Adrenal gland (tissue), 5 donors: Measurements from ENCODE around the gene ANTXR1.

Source experiments
- POLR2A ChIP-seq, 2 donors: fragments of 450-650 bp; IDR thresholded peaks; one replicate each; pipeline ENCODE4 v1.6.1; 2017; ENCODE audit warnings: antibody characterized with exemption in 2 of 2, mild to moderate bottlenecking in 2 of 2, moderate library complexity in 1 of 2
- TF ChIP-seq, protein P1 (sequence below), 6 experiments: fragments of 450-650 bp in 4 of 6; fragments of 200-600 bp in 2 of 6; sonication (generic) in 1 of 6; IDR thresholded peaks; 1 replicate in 5 of 6; 2 replicates in 1 of 6; pipeline versions ENCODE4 v1.5.1 to v1.8.0; 2016 to 2021; ENCODE audit warnings: antibody characterized with exemption in 6 of 6, mild to moderate bottlenecking in 2 of 6, moderate library complexity in 1 of 6
- donor health status: DM: no; HTN: no; CAD: no.

DNA sequence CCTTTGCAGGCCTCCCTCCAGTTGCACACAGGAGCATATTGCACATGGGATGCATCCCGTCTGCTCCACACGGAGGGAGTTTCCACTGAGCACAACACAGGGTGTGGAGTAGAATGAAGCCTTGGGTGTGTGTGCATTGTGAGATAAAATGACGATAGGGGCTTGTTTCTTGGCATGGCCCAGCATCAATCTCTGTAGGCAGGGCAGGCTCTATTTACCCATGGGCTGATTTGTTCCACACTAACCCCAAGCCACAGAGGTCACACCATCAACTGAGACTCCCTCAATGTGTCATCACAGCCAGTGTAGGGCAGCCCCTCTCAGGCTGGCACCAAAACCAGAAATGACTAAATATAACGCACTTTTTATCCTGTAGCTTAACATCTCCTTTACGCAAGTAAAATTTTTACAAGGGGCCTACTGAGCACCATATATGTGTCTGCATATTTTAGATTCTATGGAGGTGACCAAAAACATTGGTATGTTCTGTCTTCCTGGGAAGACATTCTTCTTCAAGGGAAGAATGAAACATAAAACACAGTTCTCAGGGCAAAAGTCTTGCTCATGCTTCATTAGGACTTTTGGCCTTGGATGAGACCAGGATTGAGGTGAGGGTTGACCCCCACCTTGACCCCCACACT lies 41.3 kb upstream of the ANTXR1 start:
- TF ChIP-seq POLR2A (IDR thresholded peaks at IDR 0.05) = no peak
- TF ChIP-seq, protein P1, sequence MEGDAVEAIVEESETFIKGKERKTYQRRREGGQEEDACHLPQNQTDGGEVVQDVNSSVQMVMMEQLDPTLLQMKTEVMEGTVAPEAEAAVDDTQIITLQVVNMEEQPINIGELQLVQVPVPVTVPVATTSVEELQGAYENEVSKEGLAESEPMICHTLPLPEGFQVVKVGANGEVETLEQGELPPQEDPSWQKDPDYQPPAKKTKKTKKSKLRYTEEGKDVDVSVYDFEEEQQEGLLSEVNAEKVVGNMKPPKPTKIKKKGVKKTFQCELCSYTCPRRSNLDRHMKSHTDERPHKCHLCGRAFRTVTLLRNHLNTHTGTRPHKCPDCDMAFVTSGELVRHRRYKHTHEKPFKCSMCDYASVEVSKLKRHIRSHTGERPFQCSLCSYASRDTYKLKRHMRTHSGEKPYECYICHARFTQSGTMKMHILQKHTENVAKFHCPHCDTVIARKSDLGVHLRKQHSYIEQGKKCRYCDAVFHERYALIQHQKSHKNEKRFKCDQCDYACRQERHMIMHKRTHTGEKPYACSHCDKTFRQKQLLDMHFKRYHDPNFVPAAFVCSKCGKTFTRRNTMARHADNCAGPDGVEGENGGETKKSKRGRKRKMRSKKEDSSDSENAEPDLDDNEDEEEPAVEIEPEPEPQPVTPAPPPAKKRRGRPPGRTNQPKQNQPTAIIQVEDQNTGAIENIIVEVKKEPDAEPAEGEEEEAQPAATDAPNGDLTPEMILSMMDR (IDR thresholded peaks at IDR 0.05) = no peak
